Gastroesophageal sphincter (tissue), 4 donors: ENCODE results near the gene AAK1. TPM values are rescaled to one million over a fixed set of nuclear protein-coding genes. Genes with fewer than 3 reads are reported as not detected.

Experiments
- ATAC-seq: fragments of 150-250 bp; one replicate; pipeline ENCODE4 v1.9.1; 2016; ENCODE audit warnings: mild to moderate bottlenecking, moderate library complexity
- H3K27ac ChIP-seq, 4 donors: fragments of 200-600 bp; sonication (generic) in 3 of 4; 1 replicate in 3 of 4; 2 replicates in 1 of 4; pipeline ENCODE4 v1.5.1; 2016 to 2019
- H3K27me3 ChIP-seq: fragments of 200-600 bp; sonication (generic); one replicate; pipeline ENCODE4 v1.5.1; 2019
- H3K36me3 ChIP-seq, 2 donors: fragments of 200-600 bp; sonication (generic); one replicate each; pipeline ENCODE4 v1.5.1; 2019; ENCODE audit warnings: control low read depth in 1 of 2
- H3K4me1 ChIP-seq, 3 donors: fragments of 200-600 bp; sonication (generic); 1 replicate in 2 of 3; 2 replicates in 1 of 3; pipeline ENCODE4 v1.5.1; 2016 to 2019; ENCODE audit warnings: control low read depth in 2 of 3
- H3K4me3 ChIP-seq, 2 donors: fragments of 200-600 bp; sonication (generic); one replicate each; pipeline ENCODE4 v1.5.1; 2019; ENCODE audit warnings: mild to moderate bottlenecking in 1 of 2, moderate library complexity in 1 of 2
- H3K9me3 ChIP-seq, 3 donors: fragments of 200-600 bp; sonication (generic); one replicate each; pipeline ENCODE4 v1.5.1; 2017 to 2019; ENCODE audit warnings: control low read depth in 2 of 3
- CTCF ChIP-seq, 4 experiments: fragments of 200-600 bp in 2 of 4; fragments of 450-650 bp in 2 of 4; sonication (generic) in 1 of 4; IDR thresholded peaks; one replicate each; pipeline ENCODE4 v1.5.1; 2017 to 2019; ENCODE audit warnings: antibody characterized with exemption in 4 of 4, mild to moderate bottlenecking in 2 of 4, moderate library complexity in 2 of 4
- EP300 ChIP-seq: sonication (generic); formaldehyde crosslinking; IDR thresholded peaks from one replicate; pipeline ENCODE4 v1.6.1; 2017; ENCODE audit warnings: antibody characterized with exemption, mild to moderate bottlenecking
- POLR2A ChIP-seq, 2 donors: fragments of 450-650 bp; IDR thresholded peaks; one replicate each; pipeline ENCODE4 v1.6.1; 2017; ENCODE audit warnings: antibody characterized with exemption in 2 of 2, mild to moderate bottlenecking in 2 of 2, moderate library complexity in 1 of 2
- POLR2AphosphoS5 ChIP-seq: sonication (generic); formaldehyde crosslinking; IDR thresholded peaks from one replicate; pipeline ENCODE4 v1.6.1; 2017; ENCODE audit warnings: antibody characterized with exemption
- WGBS, 2 donors: methylation state at CpG; one replicate each; pipeline ENCODE4 v1.1.5; 2018; ENCODE audit warnings: low coverage in 1 of 2; 5-methylcytosine and 5-hydroxymethylcytosine counted together
- total RNA-seq, 4 donors: library from RNA; depleted of rRNA; stranded (reverse); fragments of >200 nt; gene quantifications; one replicate each; pipeline ENCODE4 v1.1.0, GENCODE V29; 2016

AAK1 gene
- total RNA-seq, 4 donors from 2014 or later = 32.3 to 55.9 (median 49.6) TPM

GRCh38 chr2:69566669-69567068 lies 76.9 kb downstream of the AAK1 start:
- no peak overlapping the region for H3K27ac ChIP-seq
- no peaks in the 10 kb centered on the region for H3K27me3 ChIP-seq
- 60 to 98% methylated on average over 1 to 4 of the region's 4 CpGs for WGBS, 2 donors
- H3K4me1 ChIP-seq = peaks cover 0 to 35% (median 0%) of the 10 kb centered on the region in 3 donors
- H3K36me3 ChIP-seq = no peaks in the 10 kb centered on the region
- no peak for ATAC-seq
- TF ChIP-seq CTCF (IDR thresholded peaks at IDR 0.05) (no peak), POLR2A (IDR thresholded peaks at IDR 0.05) (no peak), EP300 (no peak), POLR2AphosphoS5 (no peak)
- no peaks in the 10 kb centered on the region for H3K9me3 ChIP-seq
- H3K4me3 ChIP-seq = no peak overlapping the region

GRCh38 chr2:69565431-69565839 lies 78.1 kb downstream of the AAK1 start:
- 67% methylated on average over 1 of the region's 3 CpGs; no CpG with 5 or more reads in 1 of the 2 donors for WGBS, 2 donors
- no peaks in the 10 kb centered on the region for H3K27me3 ChIP-seq
- H3K4me1 ChIP-seq = peaks cover 0 to 36% (median 0%) of the 10 kb centered on the region in 3 donors
- ATAC-seq = no peak
- no peaks in the 10 kb centered on the region for H3K9me3 ChIP-seq
- H3K4me3 ChIP-seq = no peak overlapping the region
- TF ChIP-seq CTCF (IDR thresholded peaks at IDR 0.05) (peak; percentile 46 to 70 (median 48)), POLR2A (IDR thresholded peaks at IDR 0.05) (no peak)
- no peak overlapping the region for H3K27ac ChIP-seq
- H3K36me3 ChIP-seq = no peaks in the 10 kb centered on the region

- Histone ChIP-seq H3K27me3 (no peaks in the 10 kb centered on the region), H3K36me3 (no peaks in the 10 kb centered on the region), H3K4me1 (peaks cover 0 to 40% (median 3%) of the 10 kb centered on the region in 3 donors), H3K27ac (no peak overlapping the region), H3K4me3 (no peak overlapping the region), H3K9me3 (no peaks in the 10 kb centered on the region)
- 92% methylated on average over 3 of the region's 3 CpGs; no CpG with 5 or more reads in 1 of the 2 donors for WGBS, 2 donors
- TF ChIP-seq POLR2AphosphoS5 (no peak), EP300 (no peak), POLR2A (IDR thresholded peaks at IDR 0.05) (no peak), CTCF (IDR thresholded peaks at IDR 0.05) (no peak)
- ATAC-seq = no peak
Measured at GRCh38 chr2:69564604-69565003, 78.9 kb downstream of the AAK1 start.

- TF ChIP-seq POLR2AphosphoS5 (no peak), CTCF (IDR thresholded peaks at IDR 0.05) (no peak), EP300 (no peak), POLR2A (IDR thresholded peaks at IDR 0.05) (no peak)
- 76 to 93% methylated on average over 2 of the region's 2 CpGs for WGBS, 2 donors
- Histone ChIP-seq H3K36me3 (no peaks in the 10 kb centered on the region), H3K4me3 (no peak overlapping the region), H3K27me3 (no peaks in the 10 kb centered on the region), H3K4me1 (peaks cover 0 to 42% (median 3%) of the 10 kb centered on the region in 3 donors), H3K9me3 (no peaks in the 10 kb centered on the region), H3K27ac (no peak overlapping the region)
- no peak for ATAC-seq
Measured at GRCh38 chr2:69563021-69563420, 80.5 kb downstream of the AAK1 start.

- TF ChIP-seq POLR2A (IDR thresholded peaks at IDR 0.05) = no peak
- no peak for TF ChIP-seq EP300
- no peak for TF ChIP-seq CTCF (IDR thresholded peaks at IDR 0.05)
- no peak for TF ChIP-seq POLR2AphosphoS5
- ATAC-seq = no peak
- Histone ChIP-seq H3K36me3 (peaks cover 0 to 6% of the 10 kb centered on the region in 2 donors), H3K27me3 (no peaks in the 10 kb centered on the region), H3K9me3 (no peaks in the 10 kb centered on the region), H3K4me3 (no peak overlapping the region), H3K27ac (no peak overlapping the region), H3K4me1 (peaks cover 0 to 38% (median 3%) of the 10 kb centered on the region in 3 donors)
- WGBS, 2 donors = 71 to 83% methylated on average over 3 of the region's 3 CpGs
Measured at GRCh38 chr2:69561101-69561500, 82.4 kb downstream of the AAK1 start.
